HepG2 (cell line): Measurements from ENCODE around the gene CARD9. TPM values are rescaled to one million over a fixed set of nuclear protein-coding genes. Genes with fewer than 3 reads are reported as not detected.
A peak's percentile ranks its signal among the peaks of the same experiment; 100 is the strongest.

Experiments used
- CHCHD3 ChIP-seq: sonication (generic); formaldehyde crosslinking; IDR thresholded peaks from 2 replicates; pipeline ENCODE4 v1.8.0; 2022; ENCODE audit warnings: mild to moderate bottlenecking, missing genetic modification reagents, moderate library complexity
- FOXO1 ChIP-seq: sonication (generic); formaldehyde crosslinking; IDR thresholded peaks from 2 replicates; pipeline ENCODE4 v1.4.0; 2020; ENCODE audit warnings: missing genetic modification reagents
- HIVEP1 ChIP-seq: sonication (generic); formaldehyde crosslinking; IDR thresholded peaks from 2 replicates; pipeline ENCODE4 v1.4.0; 2020; ENCODE audit warnings: mild to moderate bottlenecking, missing genetic modification reagents
- LCORL ChIP-seq, 2 experiments: fragments of 450-650 bp in 1 of 2; sonication (generic) in 1 of 2; formaldehyde crosslinking in 1 of 2; IDR thresholded peaks; 2 replicates each; pipeline versions ENCODE4 v1.5.0 to v1.6.1; 2017 to 2020; ENCODE audit warnings: antibody characterized with exemption in 1 of 2, missing genetic modification reagents in 1 of 2
- NPAS2 ChIP-seq: sonication (generic); formaldehyde crosslinking; IDR thresholded peaks from 2 replicates; pipeline ENCODE4 v1.8.0; 2022; ENCODE audit warnings: mild to moderate bottlenecking, missing genetic modification reagents, borderline replicate concordance
- REPIN1 ChIP-seq: sonication (generic); formaldehyde crosslinking; IDR thresholded peaks from 2 replicates; pipeline ENCODE4 v1.8.0; 2022; ENCODE audit warnings: missing genetic modification reagents, low read depth, mild to moderate bottlenecking, borderline replicate concordance
- RFXANK ChIP-seq: IDR thresholded peaks from 2 replicates; pipeline ENCODE4 v1.6.1; 2016
- SMARCC2 ChIP-seq: fragments of 450-650 bp; IDR thresholded peaks from 2 replicates; pipeline ENCODE4 v1.6.1; 2017; ENCODE audit warnings: antibody characterized with exemption, mild to moderate bottlenecking
- U2AF2 ChIP-seq: fragments of 200-400 bp; formaldehyde crosslinking; IDR thresholded peaks from 2 replicates; pipeline ENCODE4 v1.6.1; 2017; ENCODE audit warnings: low read depth, mild to moderate bottlenecking, low read length
- XRCC5 ChIP-seq: fragments of 200-400 bp; formaldehyde crosslinking; optimal IDR thresholded peaks from 2 replicates; pipeline ENCODE3; 2017; ENCODE audit warnings: mild to moderate bottlenecking, low read length
- ZNF10 ChIP-seq: sonication (generic); formaldehyde crosslinking; IDR thresholded peaks from 2 replicates; pipeline ENCODE4 v1.4.0; 2020; ENCODE audit warnings: mild to moderate bottlenecking, low read depth, missing genetic modification reagents, borderline replicate concordance
- ZNF614 ChIP-seq: IDR thresholded peaks from 2 replicates; pipeline ENCODE4 v1.6.1; 2018; ENCODE audit warnings: missing biosample characterization, missing genetic modification reagents, inconsistent platforms, borderline replicate concordance
- ZNF816 ChIP-seq: sonication (generic); formaldehyde crosslinking; IDR thresholded peaks from 2 replicates; pipeline ENCODE4 v1.8.0; 2022; ENCODE audit warnings: missing genetic modification reagents, mild to moderate bottlenecking, borderline replicate concordance
- ZSCAN31 ChIP-seq: sonication (generic); formaldehyde crosslinking; IDR thresholded peaks from 2 replicates; pipeline ENCODE4 v1.5.0; 2020; ENCODE audit warnings: low read depth, mild to moderate bottlenecking, missing genetic modification reagents
- polyA plus RNA-seq, 8 experiments: library from polyadenylated mRNA; depleted of rRNA in 3 of 8; stranded (reverse) in 7 of 8; unstranded in 1 of 8; fragments of >200 nt; fragmentation: Illumina TruSeq in 4 of 8; extraction: Trizol in 4 of 8; gene quantifications; 2 replicates each; pipeline versions ENCODE4 v1.2.1 to v1.2.3, GENCODE V29; 2011 to 2016; ENCODE audit warnings: low read depth in 4 of 8, missing spikeins in 1 of 8, mixed read lengths in 1 of 8; ENCODE audit not compliant: insufficient read depth in 1 of 8
- total RNA-seq, 5 experiments: library from RNA; depleted of rRNA; stranded (reverse); fragments of >200 nt; fragmentation: Illumina TruSeq; extraction: Trizol; gene quantifications; 2 replicates each; pipeline ENCODE4 v1.2.3, GENCODE V29; 2016; ENCODE audit warnings: low read depth in 1 of 5
- TF ChIP-seq, protein P1 (sequence below): sonication (generic); formaldehyde crosslinking; conservative IDR thresholded peaks from 2 replicates; pipeline ENCODE4 v1.4.0; 2020; ENCODE audit warnings: missing genetic modification reagents
- TF ChIP-seq, protein P2 (sequence below): IDR thresholded peaks from 2 replicates; pipeline ENCODE4 v1.6.1; 2016; ENCODE audit warnings: low read depth, missing genetic modification reagents, missing compliant biosample characterization
- TF ChIP-seq, protein P3 (sequence below): sonication (generic); formaldehyde crosslinking; IDR thresholded peaks from 2 replicates; pipeline ENCODE4 v1.8.0; 2023; ENCODE audit warnings: mild to moderate bottlenecking, missing genetic modification reagents
- TF ChIP-seq, protein P4 (sequence below): sonication (generic); formaldehyde crosslinking; conservative IDR thresholded peaks from 2 replicates; pipeline ENCODE4 v1.4.0; 2020; ENCODE audit warnings: missing genetic modification reagents

The CARD9 gene
- total and polyA plus RNA-seq, 2 of the 13 experiments (the other 11 are each of a cell fraction or from before 2014, with no cell fraction given): 3.3 to 7.4 TPM

DNA sequence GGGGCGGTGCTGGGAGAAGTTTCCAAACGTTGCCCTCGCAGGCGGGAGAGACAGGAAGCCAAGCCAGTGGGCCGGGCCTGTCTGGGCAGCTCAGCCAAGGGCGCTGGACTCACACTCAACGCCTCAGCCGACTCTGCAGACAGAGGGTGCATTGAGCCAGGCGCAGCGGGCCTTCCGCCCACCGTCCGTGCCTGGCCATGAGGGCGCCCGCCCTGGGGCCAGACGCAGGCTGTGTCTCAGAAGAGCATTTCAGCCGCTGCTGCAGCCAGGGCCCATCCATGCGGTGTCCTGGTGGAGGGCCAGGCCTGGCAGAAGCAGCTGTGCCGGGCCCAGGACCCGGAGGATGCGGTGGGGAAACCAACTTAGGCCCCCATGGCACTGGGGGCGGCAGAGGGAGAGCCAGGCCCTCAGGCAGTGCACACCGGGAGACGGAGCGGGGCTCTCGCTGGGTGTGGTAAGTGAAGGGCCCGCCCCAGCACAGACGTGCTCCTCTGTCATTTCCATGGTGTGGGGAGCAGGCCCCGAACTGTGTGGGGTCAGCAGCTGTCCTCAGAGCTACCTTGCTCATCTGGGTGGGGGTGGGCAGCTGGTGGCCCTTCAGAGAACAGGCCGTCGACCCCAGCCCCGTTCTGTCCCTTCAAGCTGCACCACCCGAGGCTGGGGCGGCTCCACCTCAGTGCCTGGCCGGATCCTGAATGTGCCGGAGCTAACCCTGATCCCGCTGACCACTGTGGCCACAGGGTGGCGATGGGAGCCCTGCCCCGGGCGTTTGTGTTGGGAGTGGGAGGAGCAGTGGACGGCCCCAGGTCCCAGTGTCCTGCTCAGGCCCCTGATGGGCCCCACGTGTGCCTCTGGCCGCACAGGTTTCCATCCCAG lies 27.9 kb downstream of the CARD9 start (continued):
- TF ChIP-seq CHCHD3 (CRISPR knock-in tag) (no peak), RFXANK (CRISPR knock-in tag) (no peak), ZNF614 (CRISPR knock-in tag) (peak; percentile 56; the same call in 1 of the 2 replicates), LCORL (IDR thresholded peaks at IDR 0.05) (no peak), LCORL (CRISPR knock-in tag; IDR thresholded peaks at IDR 0.05) (peak; percentile 68; the same call in 1 of the 2 replicates), REPIN1 (peak; percentile 71), ZSCAN31 (CRISPR knock-in tag) (peak; percentile 77), U2AF2 (no peak), XRCC5 (peak; percentile 67), ZNF10 (CRISPR knock-in tag) (no peak), HIVEP1 (CRISPR knock-in tag) (no peak; the same call in none of the 2 replicates), SMARCC2 (no peak), FOXO1 (CRISPR knock-in tag) (0 out of 2 replicates have a peak, but pooled peaks have one; percentile 38), ZNF816 (CRISPR knock-in tag) (no peak), NPAS2 (no peak)
- TF ChIP-seq, protein P1, sequence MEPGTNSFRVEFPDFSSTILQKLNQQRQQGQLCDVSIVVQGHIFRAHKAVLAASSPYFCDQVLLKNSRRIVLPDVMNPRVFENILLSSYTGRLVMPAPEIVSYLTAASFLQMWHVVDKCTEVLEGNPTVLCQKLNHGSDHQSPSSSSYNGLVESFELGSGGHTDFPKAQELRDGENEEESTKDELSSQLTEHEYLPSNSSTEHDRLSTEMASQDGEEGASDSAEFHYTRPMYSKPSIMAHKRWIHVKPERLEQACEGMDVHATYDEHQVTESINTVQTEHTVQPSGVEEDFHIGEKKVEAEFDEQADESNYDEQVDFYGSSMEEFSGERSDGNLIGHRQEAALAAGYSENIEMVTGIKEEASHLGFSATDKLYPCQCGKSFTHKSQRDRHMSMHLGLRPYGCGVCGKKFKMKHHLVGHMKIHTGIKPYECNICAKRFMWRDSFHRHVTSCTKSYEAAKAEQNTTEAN (CRISPR knock-in tag): peak; percentile 45; the same call in 1 of the 2 replicates
- TF ChIP-seq, protein P2, sequence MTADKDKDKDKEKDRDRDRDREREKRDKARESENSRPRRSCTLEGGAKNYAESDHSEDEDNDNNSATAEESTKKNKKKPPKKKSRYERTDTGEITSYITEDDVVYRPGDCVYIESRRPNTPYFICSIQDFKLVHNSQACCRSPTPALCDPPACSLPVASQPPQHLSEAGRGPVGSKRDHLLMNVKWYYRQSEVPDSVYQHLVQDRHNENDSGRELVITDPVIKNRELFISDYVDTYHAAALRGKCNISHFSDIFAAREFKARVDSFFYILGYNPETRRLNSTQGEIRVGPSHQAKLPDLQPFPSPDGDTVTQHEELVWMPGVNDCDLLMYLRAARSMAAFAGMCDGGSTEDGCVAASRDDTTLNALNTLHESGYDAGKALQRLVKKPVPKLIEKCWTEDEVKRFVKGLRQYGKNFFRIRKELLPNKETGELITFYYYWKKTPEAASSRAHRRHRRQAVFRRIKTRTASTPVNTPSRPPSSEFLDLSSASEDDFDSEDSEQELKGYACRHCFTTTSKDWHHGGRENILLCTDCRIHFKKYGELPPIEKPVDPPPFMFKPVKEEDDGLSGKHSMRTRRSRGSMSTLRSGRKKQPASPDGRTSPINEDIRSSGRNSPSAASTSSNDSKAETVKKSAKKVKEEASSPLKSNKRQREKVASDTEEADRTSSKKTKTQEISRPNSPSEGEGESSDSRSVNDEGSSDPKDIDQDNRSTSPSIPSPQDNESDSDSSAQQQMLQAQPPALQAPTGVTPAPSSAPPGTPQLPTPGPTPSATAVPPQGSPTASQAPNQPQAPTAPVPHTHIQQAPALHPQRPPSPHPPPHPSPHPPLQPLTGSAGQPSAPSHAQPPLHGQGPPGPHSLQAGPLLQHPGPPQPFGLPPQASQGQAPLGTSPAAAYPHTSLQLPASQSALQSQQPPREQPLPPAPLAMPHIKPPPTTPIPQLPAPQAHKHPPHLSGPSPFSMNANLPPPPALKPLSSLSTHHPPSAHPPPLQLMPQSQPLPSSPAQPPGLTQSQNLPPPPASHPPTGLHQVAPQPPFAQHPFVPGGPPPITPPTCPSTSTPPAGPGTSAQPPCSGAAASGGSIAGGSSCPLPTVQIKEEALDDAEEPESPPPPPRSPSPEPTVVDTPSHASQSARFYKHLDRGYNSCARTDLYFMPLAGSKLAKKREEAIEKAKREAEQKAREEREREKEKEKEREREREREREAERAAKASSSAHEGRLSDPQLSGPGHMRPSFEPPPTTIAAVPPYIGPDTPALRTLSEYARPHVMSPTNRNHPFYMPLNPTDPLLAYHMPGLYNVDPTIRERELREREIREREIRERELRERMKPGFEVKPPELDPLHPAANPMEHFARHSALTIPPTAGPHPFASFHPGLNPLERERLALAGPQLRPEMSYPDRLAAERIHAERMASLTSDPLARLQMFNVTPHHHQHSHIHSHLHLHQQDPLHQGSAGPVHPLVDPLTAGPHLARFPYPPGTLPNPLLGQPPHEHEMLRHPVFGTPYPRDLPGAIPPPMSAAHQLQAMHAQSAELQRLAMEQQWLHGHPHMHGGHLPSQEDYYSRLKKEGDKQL (CRISPR knock-in tag): no peak
- TF ChIP-seq, protein P3, sequence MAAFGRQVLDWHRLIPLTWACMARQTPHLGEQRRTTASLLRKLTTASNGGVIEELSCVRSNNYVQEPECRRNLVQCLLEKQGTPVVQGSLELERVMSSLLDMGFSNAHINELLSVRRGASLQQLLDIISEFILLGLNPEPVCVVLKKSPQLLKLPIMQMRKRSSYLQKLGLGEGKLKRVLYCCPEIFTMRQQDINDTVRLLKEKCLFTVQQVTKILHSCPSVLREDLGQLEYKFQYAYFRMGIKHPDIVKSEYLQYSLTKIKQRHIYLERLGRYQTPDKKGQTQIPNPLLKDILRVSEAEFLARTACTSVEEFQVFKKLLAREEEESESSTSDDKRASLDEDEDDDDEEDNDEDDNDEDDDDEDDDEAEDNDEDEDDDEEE (CRISPR knock-in tag): peak; percentile 48
- TF ChIP-seq, protein P4, sequence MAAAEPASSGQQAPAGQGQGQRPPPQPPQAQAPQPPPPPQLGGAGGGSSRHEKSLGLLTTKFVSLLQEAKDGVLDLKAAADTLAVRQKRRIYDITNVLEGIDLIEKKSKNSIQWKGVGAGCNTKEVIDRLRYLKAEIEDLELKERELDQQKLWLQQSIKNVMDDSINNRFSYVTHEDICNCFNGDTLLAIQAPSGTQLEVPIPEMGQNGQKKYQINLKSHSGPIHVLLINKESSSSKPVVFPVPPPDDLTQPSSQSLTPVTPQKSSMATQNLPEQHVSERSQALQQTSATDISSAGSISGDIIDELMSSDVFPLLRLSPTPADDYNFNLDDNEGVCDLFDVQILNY (CRISPR knock-in tag): no peak
